Measurements from ENCODE around the gene SORCS2. TPM values are rescaled to one million over a fixed set of nuclear protein-coding genes. Genes with fewer than 3 reads are reported as not detected.

The SORCS2 gene
- total and polyA plus RNA-seq, 2 of the 4 experiments (the other 2 are of a cell fraction): 0.36 to 0.62 TPM

GRCh38 chr4:7523526-7523925 is 331.2 kb downstream of the SORCS2 start:
- Histone ChIP-seq H2AFZ (replicated peaks; ENCODE audit: low read length, poor library complexity) (no peak overlapping the region), H3K56ac (ENCODE audit: extremely low read depth, insufficient read depth, low read length) (no peak overlapping the region), H2BK120ac (ENCODE audit: low read depth, low read length) (no peak overlapping the region), H3K18ac (ENCODE audit: low read depth, low read length) (no peak overlapping the region), H3K9me1 (ENCODE audit: insufficient read depth, low read length) (no peaks in the 10 kb centered on the region), H4K8ac (ENCODE audit: low read depth in 2 of 2, low read length in 2 of 2) (no peak overlapping the region), H2AK5ac (ENCODE audit: low read depth, low read length) (no peak overlapping the region), H3K4me3 (ENCODE audit: insufficient read depth, low read depth, low read length) (no peak overlapping the region), H3K27ac (ENCODE audit: insufficient read depth, low read length) (no peak overlapping the region), H3K9me3 (ENCODE audit: control insufficient read depth, insufficient read depth, low read length) (no peaks in the 10 kb centered on the region), H3K9ac (ENCODE audit: low read depth, low read length) (no peak overlapping the region), H3K27me3 (ENCODE audit: control insufficient read depth, insufficient read depth, low read length) (peaks cover 62% of the 10 kb centered on the region), H4K5ac (ENCODE audit: low read depth, low read length) (no peak overlapping the region), H3K4ac (ENCODE audit: low read depth, low read length) (no peak overlapping the region), H3K79me1 (ENCODE audit: low read depth in 1 of 2, low read length in 2 of 2) (no peaks in the 10 kb centered on the region), H2BK15ac (ENCODE audit: low read depth, low read length) (no peak overlapping the region), H4K20me1 (ENCODE audit: insufficient read depth, low read length) (no peaks in the 10 kb centered on the region), H3K4me2 (ENCODE audit: low read depth, low read length) (no peak overlapping the region), H2BK20ac (ENCODE audit: low read depth, low read length) (no peak overlapping the region), H2BK5ac (ENCODE audit: low read depth, low read length, poor library complexity, severe bottlenecking) (no peak overlapping the region), H2AK9ac (replicated peaks; ENCODE audit: low read depth, low read length, poor library complexity) (no peak overlapping the region), H3K23ac (ENCODE audit: low read depth, low read length) (no peak overlapping the region), H3K4me1 (ENCODE audit: control insufficient read depth, insufficient read depth, low read length) (no peaks in the 10 kb centered on the region), H3K36me3 (ENCODE audit: control insufficient read depth, insufficient read depth, low read length) (no peaks in the 10 kb centered on the region), H4K91ac (ENCODE audit: insufficient read depth, low read depth, low read length) (no peak overlapping the region), H3K14ac (replicated peaks; ENCODE audit: low read depth, low read length) (no peak overlapping the region)
- DNase-seq (no peak), ATAC-seq (ENCODE audit: low read depth) (no peak)
- ChIA-PET CTCF (interaction anchor here (0.8 kb wide), 1 partner anchor 9 kb away, joined by 3 read pairs; no protein-coding TSS in a partner anchor), POLR2A (ENCODE audit: unreplicated experiment) (no interaction called here)
- dilution Hi-C loops (cut with HindIII; ENCODE audit: low sequenced_read_pairs, unreplicated experiment) (no loop called here), in situ Hi-C loops (cut with MboI; ENCODE audit: low sequenced_read_pairs) (no loop called here), intact Hi-C loops (cut with micrococcal nuclease) (no loop called here)
- no TSS peak for BruUV-seq (replicated peaks)
- no peak for TF ChIP-seq MAZ (IDR thresholded peaks at IDR 0.05; ENCODE audit: borderline replicate concordance, low read depth, low read length)
- TF ChIP-seq RAD21 (IDR thresholded peaks at IDR 0.05; ENCODE audit: low read length): no peak
- TF ChIP-seq FOS (IDR thresholded peaks at IDR 0.05; ENCODE audit: low read depth, low read length): no peak
- TF ChIP-seq RCOR1 (IDR thresholded peaks at IDR 0.05; ENCODE audit: insufficient replicate concordance, low read length): no peak
- TF ChIP-seq MXI1 (IDR thresholded peaks at IDR 0.05; ENCODE audit: borderline replicate concordance, low read depth, low read length): no peak
- no peak for TF ChIP-seq CEBPB (IDR thresholded peaks at IDR 0.05; ENCODE audit: low read depth, low read length)
- no peak for TF ChIP-seq CHD1 (IDR thresholded peaks at IDR 0.05; ENCODE audit: low read depth, low read length)
- no peak for TF ChIP-seq POLR2A (IDR thresholded peaks at IDR 0.05; ENCODE audit: low read depth, low read length)
- no peak for TF ChIP-seq USF2 (IDR thresholded peaks at IDR 0.05; ENCODE audit: low read depth, low read length)
- no peak for TF ChIP-seq MAFK (IDR thresholded peaks at IDR 0.05; ENCODE audit: low read depth, low read length)
- TF ChIP-seq NFE2L2 (IDR thresholded peaks at IDR 0.05; ENCODE audit: low read depth, low read length): no peak
- no peak for TF ChIP-seq SMC3 (IDR thresholded peaks at IDR 0.05; ENCODE audit: low read depth, low read length)
- TF ChIP-seq ELK1 (IDR thresholded peaks at IDR 0.05; ENCODE audit: borderline replicate concordance, low read depth, low read length): no peak
- TF ChIP-seq BHLHE40 (IDR thresholded peaks at IDR 0.05; ENCODE audit: low read depth, low read length): no peak
- TF ChIP-seq RFX5 (IDR thresholded peaks at IDR 0.05; ENCODE audit: low read depth, low read length): no peak
- no peak for TF ChIP-seq CTCF (conservative IDR thresholded peaks at IDR 0.05; ENCODE audit: low read depth, low read length)
- WGBS, 2 experiments (ENCODE audit: extremely low coverage in 2 of 2, insufficient read length in 1 of 2): 67% methylated on average over 3 of the region's 12 CpGs; no CpG with 5 or more reads in 1 of the 2 experiments
